Immature natural killer cell (primary cell): ENCODE results near the gene ZBTB16. TPM values are rescaled to one million over a fixed set of nuclear protein-coding genes. Genes with fewer than 3 reads are reported as not detected.

Experiments
- DNase-seq, 3 donors: peaks; one replicate each; pipeline ENCODE4 v3.0.0; 2022; ENCODE audit warnings: mixed read lengths in 1 of 3
- H3K27ac Mint-ChIP-seq, 6 donors: one replicate each; pipeline ENCODE4 v1.8.0; 2020; ENCODE audit warnings: mixed read lengths in 6 of 6, mild to moderate bottlenecking in 5 of 6, inconsistent platforms in 4 of 6, moderate library complexity in 3 of 6
- H3K27me3 Mint-ChIP-seq, 3 donors: one replicate each; pipeline ENCODE4 v1.8.0; 2020 to 2021; ENCODE audit warnings: low read depth in 3 of 3, mild to moderate bottlenecking in 3 of 3, mixed read lengths in 3 of 3, moderate library complexity in 3 of 3, inconsistent platforms in 1 of 3
- H3K36me3 Mint-ChIP-seq, 3 donors: one replicate each; pipeline ENCODE4 v1.8.0; 2020; ENCODE audit warnings: mixed read lengths in 3 of 3, inconsistent platforms in 2 of 3, mild to moderate bottlenecking in 2 of 3
- H3K4me1 Mint-ChIP-seq, 2 donors: one replicate each; pipeline ENCODE4 v1.8.0; 2020; ENCODE audit warnings: inconsistent platforms in 2 of 2, mild to moderate bottlenecking in 2 of 2, mixed read lengths in 2 of 2, moderate library complexity in 1 of 2
- H3K4me3 Mint-ChIP-seq, 5 donors: one replicate each; pipeline ENCODE4 v1.8.0; 2020; ENCODE audit warnings: mild to moderate bottlenecking in 5 of 5, mixed read lengths in 5 of 5, inconsistent platforms in 3 of 5, moderate library complexity in 3 of 5
- H3K9me3 Mint-ChIP-seq, 6 donors: one replicate each; pipeline ENCODE4 v1.8.0; 2020; ENCODE audit warnings: mild to moderate bottlenecking in 6 of 6, mixed read lengths in 6 of 6, inconsistent platforms in 4 of 6, moderate library complexity in 3 of 6
- polyA plus RNA-seq, 3 donors: library from polyadenylated mRNA; unstranded; fragments of 300-500 nt; fragmentation: Illumina TruSeq; gene quantifications; one replicate each; pipeline ENCODE4 v1.2.3, GENCODE V29; 2021

ZBTB16 gene
- polyA plus RNA-seq, 3 donors from 2014 or later, result 90.4 to 197 (median 92.5) TPM

GRCh38 chr11:114062272-114062671 is 2.8 kb downstream of the ZBTB16 start:
- peaks cover 34 to 48% (median 36%) of the 10 kb centered on the region in 3 donors for H3K27me3 Mint-ChIP-seq
- peak overlapping the region; percentile 97 to 99 (median 98) for H3K4me3 Mint-ChIP-seq
- H3K27ac Mint-ChIP-seq, result peak overlapping the region; percentile 95 to 100 (median 99)
- H3K4me1 Mint-ChIP-seq, result peaks cover 66 to 73% of the 10 kb centered on the region in 2 donors
- no peak for DNase-seq
- H3K9me3 Mint-ChIP-seq, result no peaks in the 10 kb centered on the region
- peaks cover 19 to 30% (median 19%) of the 10 kb centered on the region in 3 donors for H3K36me3 Mint-ChIP-seq

DNA sequence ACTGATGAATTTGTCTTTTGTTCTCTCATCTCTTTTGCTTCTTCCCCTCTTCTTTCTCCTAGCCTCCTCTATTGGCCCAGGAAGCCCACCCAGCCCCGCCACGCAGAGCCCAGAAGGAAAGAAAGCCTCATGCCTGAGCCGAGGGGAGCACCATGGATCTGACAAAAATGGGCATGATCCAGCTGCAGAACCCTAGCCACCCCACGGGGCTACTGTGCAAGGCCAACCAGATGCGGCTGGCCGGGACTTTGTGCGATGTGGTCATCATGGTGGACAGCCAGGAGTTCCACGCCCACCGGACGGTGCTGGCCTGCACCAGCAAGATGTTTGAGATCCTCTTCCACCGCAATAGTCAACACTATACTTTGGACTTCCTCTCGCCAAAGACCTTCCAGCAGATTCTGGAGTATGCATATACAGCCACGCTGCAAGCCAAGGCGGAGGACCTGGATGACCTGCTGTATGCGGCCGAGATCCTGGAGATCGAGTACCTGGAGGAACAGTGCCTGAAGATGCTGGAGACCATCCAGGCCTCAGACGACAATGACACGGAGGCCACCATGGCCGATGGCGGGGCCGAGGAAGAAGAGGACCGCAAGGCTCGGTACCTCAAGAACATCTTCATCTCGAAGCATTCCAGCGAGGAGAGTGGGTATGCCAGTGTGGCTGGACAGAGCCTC is 3.8 kb downstream of the ZBTB16 start:
- Mint-ChIP-seq H3K36me3 (peaks cover 19 to 37% (median 21%) of the 10 kb centered on the region in 3 donors), H3K27me3 (peaks cover 30 to 48% (median 36%) of the 10 kb centered on the region in 3 donors), H3K4me1 (peaks cover 76 to 79% of the 10 kb centered on the region in 2 donors), H3K9me3 (no peaks in the 10 kb centered on the region), H3K4me3 (peak overlapping the region; percentile 97 to 99 (median 98)), H3K27ac (peak overlapping the region; percentile 95 to 100 (median 99))
- no peak for DNase-seq

GRCh38 chr11:114063829-114064201 is 4.3 kb downstream of the ZBTB16 start:
- Mint-ChIP-seq H3K9me3 (no peaks in the 10 kb centered on the region), H3K4me3 (peak overlapping the region; percentile 97 to 99 (median 98)), H3K36me3 (peaks cover 19 to 39% (median 23%) of the 10 kb centered on the region in 3 donors), H3K27ac (peak overlapping the region; percentile 99 to 100 (median 99)), H3K4me1 (peaks cover 79 to 80% of the 10 kb centered on the region in 2 donors), H3K27me3 (peaks cover 30 to 47% (median 36%) of the 10 kb centered on the region in 3 donors)
- no peak for DNase-seq

DNA sequence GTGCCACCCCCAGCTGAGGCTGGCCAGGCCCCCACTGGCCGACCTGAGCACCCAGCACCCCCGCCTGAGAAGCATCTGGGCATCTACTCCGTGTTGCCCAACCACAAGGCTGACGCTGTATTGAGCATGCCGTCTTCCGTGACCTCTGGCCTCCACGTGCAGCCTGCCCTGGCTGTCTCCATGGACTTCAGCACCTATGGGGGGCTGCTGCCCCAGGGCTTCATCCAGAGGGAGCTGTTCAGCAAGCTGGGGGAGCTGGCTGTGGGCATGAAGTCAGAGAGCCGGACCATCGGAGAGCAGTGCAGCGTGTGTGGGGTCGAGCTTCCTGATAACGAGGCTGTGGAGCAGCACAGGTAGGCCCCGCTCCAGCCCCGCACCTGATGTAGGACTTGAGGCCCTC is 4.7 kb downstream of the ZBTB16 start:
- H3K27me3 Mint-ChIP-seq, result peaks cover 30 to 43% (median 36%) of the 10 kb centered on the region in 3 donors
- peak overlapping the region; percentile 99 to 100 (median 99) for H3K27ac Mint-ChIP-seq
- H3K36me3 Mint-ChIP-seq, result peaks cover 19 to 39% (median 23%) of the 10 kb centered on the region in 3 donors
- H3K4me1 Mint-ChIP-seq, result peaks cover 79 to 80% of the 10 kb centered on the region in 2 donors
- no peaks in the 10 kb centered on the region for H3K9me3 Mint-ChIP-seq
- no peak for DNase-seq
- peak overlapping the region; percentile 97 to 99 (median 98) for H3K4me3 Mint-ChIP-seq

GRCh38 chr11:114065094-114065493 is 5.6 kb downstream of the ZBTB16 start:
- DNase-seq, result peak in 1 of 3 donors; percentile 41
- Mint-ChIP-seq H3K36me3 (peaks cover 19 to 39% (median 23%) of the 10 kb centered on the region in 3 donors), H3K4me3 (peak overlapping the region; percentile 97 to 99 (median 98)), H3K27me3 (peaks cover 25 to 37% (median 32%) of the 10 kb centered on the region in 3 donors), H3K4me1 (peaks cover 87% of the 10 kb centered on the region in 2 donors), H3K9me3 (no peaks in the 10 kb centered on the region), H3K27ac (peak overlapping the region; percentile 99 to 100 (median 99))

DNA sequence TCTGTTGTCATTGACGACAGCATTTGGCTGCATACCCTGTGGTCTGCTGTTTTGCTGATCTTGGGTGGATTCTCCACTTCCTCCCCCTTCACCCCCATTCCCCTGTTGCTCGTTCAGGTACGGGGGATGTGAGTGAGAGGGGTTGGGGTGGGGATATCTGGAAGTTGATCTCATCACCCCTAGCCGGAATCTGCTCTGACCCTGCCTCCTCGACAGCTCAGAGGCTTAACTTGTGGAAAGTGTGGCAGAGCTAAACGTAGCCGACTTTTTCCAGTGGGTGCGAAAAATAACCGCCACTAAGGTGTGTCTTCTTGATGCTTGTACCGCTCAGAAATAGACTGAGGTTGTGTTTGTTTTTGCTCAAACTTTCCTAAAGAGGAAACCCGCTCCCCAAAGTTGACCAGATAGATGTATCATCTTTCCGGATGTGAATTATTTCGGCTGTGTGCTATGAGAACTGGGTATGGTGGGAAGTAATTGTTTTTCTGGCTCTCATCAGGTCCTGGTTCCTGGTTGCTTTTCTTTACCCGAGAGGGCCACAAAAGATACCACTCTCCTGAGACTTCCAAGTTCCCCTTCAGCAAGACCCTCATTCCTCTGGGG is 6.6 kb downstream of the ZBTB16 start:
- Mint-ChIP-seq H3K9me3 (no peaks in the 10 kb centered on the region), H3K4me3 (peak overlapping the region; percentile 97 to 99 (median 98)), H3K27ac (peak overlapping the region; percentile 99 to 100 (median 99)), H3K4me1 (peaks cover 97 to 98% of the 10 kb centered on the region in 2 donors), H3K36me3 (peaks cover 19 to 43% (median 23%) of the 10 kb centered on the region in 3 donors), H3K27me3 (peaks cover 23 to 32% (median 30%) of the 10 kb centered on the region in 3 donors)
- DNase-seq, result peak; percentile 83 to 87 (median 87)

- DNase-seq, result no peak
- Mint-ChIP-seq H3K4me1 (peaks cover 99 to 100% of the 10 kb centered on the region in 2 donors), H3K27me3 (peaks cover 17 to 31% (median 29%) of the 10 kb centered on the region in 3 donors), H3K36me3 (peaks cover 16 to 43% (median 19%) of the 10 kb centered on the region in 3 donors), H3K9me3 (no peaks in the 10 kb centered on the region), H3K27ac (peak overlapping the region; percentile 99 to 100 (median 99)), H3K4me3 (peak overlapping the region; percentile 62 to 99 (median 97))
Observed at GRCh38 chr11:114068327-114068726, 8.8 kb downstream of the ZBTB16 start.

DNA sequence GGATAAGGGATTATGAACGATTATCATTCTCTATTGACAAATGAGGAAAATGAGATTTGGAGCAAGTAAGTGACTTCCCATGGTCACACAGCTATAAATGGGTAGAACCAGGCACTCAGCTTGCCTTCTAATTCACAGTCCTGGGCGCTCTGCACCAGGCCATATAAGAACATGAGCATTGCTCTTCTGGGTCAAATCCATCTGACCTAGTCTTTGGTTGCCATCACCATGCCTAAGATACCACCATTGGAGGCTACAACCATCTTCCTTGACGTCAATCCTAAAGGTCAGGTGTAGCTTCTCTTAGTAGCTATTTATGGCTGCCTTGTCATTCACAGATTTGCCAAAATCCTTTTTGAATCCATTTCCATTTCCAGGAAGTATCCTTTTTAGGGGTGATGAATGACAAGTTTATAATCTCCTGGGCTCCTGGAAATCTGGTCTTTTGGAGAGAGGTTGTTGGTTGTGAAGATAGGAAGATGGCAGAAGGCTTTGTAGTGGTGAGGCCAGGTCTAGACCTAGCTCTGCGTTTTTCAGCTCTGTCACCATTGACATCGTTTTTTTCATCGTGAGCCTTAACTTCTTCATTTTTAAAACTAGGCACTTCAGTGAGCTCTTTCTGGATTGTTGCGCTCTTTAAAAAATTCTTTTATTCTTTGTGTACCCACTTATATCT is 11.1 kb downstream of the ZBTB16 start:
- Mint-ChIP-seq H3K4me3 (peak overlapping the region; percentile 36 to 97 (median 73)), H3K36me3 (peaks cover 7 to 36% (median 8%) of the 10 kb centered on the region in 3 donors), H3K4me1 (peaks cover 97 to 100% of the 10 kb centered on the region in 2 donors), H3K27ac (peak overlapping the region; percentile 96 to 100 (median 99)), H3K27me3 (peaks cover 23 to 42% (median 40%) of the 10 kb centered on the region in 3 donors), H3K9me3 (no peaks in the 10 kb centered on the region)
- DNase-seq, result no peak

DNA sequence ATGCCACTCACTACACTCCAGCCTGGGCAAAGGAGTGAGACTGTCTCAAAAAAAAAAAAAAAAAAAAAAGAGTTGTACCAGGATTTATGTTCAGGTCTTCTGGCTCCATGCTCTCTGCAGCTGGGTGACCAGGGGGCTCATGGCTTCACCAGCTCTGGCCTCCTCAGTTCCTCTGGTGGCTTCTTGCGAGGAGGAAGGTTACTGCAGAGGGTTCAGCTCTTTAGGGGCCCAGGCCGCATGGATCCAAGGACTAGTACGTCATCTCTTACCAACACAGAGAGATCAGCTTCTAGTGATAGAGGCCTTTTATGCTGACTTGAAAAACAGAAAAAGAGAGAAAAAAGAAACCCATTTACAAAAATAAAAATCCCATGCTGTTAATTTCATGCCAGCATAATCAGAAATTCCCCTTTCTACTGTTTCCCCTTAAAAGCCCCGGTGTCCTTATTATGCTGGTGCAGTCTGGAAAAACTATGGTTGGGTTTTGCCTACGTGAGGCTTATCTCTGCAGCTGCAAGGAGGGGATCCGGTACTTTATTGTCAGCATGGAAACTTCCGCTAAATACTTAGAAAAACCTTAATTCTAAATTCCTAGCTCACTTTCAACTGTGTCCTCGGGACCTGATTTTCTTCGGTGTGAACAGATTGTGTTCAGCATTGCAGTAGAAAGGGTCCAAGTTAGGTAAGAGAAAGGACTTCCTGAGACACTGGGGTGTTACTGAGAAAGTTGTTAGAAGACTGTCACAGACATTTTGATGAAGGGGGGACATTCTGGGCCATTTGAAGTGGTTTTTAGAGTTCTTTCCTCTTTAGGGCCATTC is 13.7 kb downstream of the ZBTB16 start:
- no peaks in the 10 kb centered on the region for H3K9me3 Mint-ChIP-seq
- H3K36me3 Mint-ChIP-seq, result peaks cover 0 to 21% (median 3%) of the 10 kb centered on the region in 3 donors
- peaks cover 23 to 35% (median 32%) of the 10 kb centered on the region in 3 donors for H3K27me3 Mint-ChIP-seq
- H3K27ac Mint-ChIP-seq, result peak overlapping the region; percentile 96 to 100 (median 99)
- peak overlapping the region; percentile 82 to 97 (median 89) for H3K4me3 Mint-ChIP-seq
- peaks cover 97 to 100% of the 10 kb centered on the region in 2 donors for H3K4me1 Mint-ChIP-seq
- peak in 1 of 3 donors; percentile 36 for DNase-seq

- DNase-seq, result peak; percentile 90 to 93 (median 92)
- peaks cover 97 to 100% of the 10 kb centered on the region in 2 donors for H3K4me1 Mint-ChIP-seq
- H3K27ac Mint-ChIP-seq, result peak overlapping the region; percentile 96 to 100 (median 99)
- no peaks in the 10 kb centered on the region for H3K9me3 Mint-ChIP-seq
- peaks cover 23 to 36% (median 35%) of the 10 kb centered on the region in 3 donors for H3K27me3 Mint-ChIP-seq
- H3K36me3 Mint-ChIP-seq, result peaks cover 0 to 18% (median 0%) of the 10 kb centered on the region in 3 donors
- peak overlapping the region; percentile 82 to 97 (median 89) for H3K4me3 Mint-ChIP-seq
Observed at GRCh38 chr11:114073828-114074381, 14.4 kb downstream of the ZBTB16 start.

- DNase-seq, result no peak
- Mint-ChIP-seq H3K4me1 (peaks cover 97 to 100% of the 10 kb centered on the region in 2 donors), H3K27me3 (peaks cover 25 to 40% (median 35%) of the 10 kb centered on the region in 3 donors)
Observed at GRCh38 chr11:114074546-114075343, 15.2 kb downstream of the ZBTB16 start.

DNA sequence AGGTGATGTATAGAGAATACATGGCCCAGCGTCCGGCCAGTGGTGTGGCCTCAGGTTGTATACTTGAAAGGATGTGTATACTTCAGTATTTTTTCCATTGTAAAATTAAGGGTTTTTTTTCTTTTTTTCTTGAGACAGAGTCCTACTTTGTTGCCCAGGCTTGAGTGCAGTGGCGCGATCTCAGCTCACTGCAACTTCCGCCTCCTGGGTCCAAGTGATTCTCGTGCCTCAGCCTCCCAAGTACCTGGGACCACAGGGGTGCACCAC is 15.8 kb downstream of the ZBTB16 start:
- Mint-ChIP-seq H3K27ac (peak overlapping the region; percentile 96 to 100 (median 99)), H3K4me1 (peaks cover 98 to 100% of the 10 kb centered on the region in 2 donors), H3K4me3 (peak overlapping the region; percentile 82 to 97 (median 89)), H3K36me3 (peaks cover 0 to 18% (median 0%) of the 10 kb centered on the region in 3 donors), H3K27me3 (peaks cover 29 to 45% (median 39%) of the 10 kb centered on the region in 3 donors), H3K9me3 (no peaks in the 10 kb centered on the region)
- peak in 1 of 3 donors; percentile 36 for DNase-seq

More at GRCh38 chr11:114074546-114075343, 15.2 kb downstream of the ZBTB16 start:
- peak overlapping the region; percentile 82 to 97 (median 89) for H3K4me3 Mint-ChIP-seq
- peaks cover 0 to 18% (median 0%) of the 10 kb centered on the region in 3 donors for H3K36me3 Mint-ChIP-seq
- H3K9me3 Mint-ChIP-seq, result no peaks in the 10 kb centered on the region
- peak overlapping the region; percentile 96 to 100 (median 99) for H3K27ac Mint-ChIP-seq
